ENCODE measurements around the gene SYNPR.

Gene SYNPR

DNA sequence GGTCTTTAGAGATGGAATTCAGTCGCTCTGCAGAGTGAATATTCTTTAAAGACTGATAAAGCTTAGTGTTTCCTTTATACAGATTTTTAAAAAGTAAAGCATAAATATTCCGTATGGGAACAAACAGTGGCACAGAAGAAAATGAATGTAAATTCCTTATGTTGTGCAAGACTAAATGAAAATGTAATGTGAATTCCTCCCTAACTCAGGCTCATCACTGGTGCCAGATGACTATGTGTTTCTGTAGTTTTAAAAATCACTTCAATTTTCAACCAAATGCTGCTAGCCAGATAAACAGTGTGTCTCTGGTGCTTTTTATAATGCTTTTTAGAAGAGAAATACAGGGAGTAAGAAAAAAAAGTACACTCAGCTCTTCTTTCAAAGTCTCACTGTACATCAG, 219.5 kb downstream of the SYNPR start:
- Histone ChIP-seq H4K20me1 (ENCODE audit: insufficient read depth, low read length) (no peaks in the 10 kb centered on the region), H3K36me3 (ENCODE audit: insufficient read depth, low read length) (no peaks in the 10 kb centered on the region), H3K9ac (ENCODE audit: low read depth, low read length) (no peak overlapping the region), H3K79me2 (ENCODE audit: insufficient read depth, low read length) (no peaks in the 10 kb centered on the region), H3K27me3 (ENCODE audit: insufficient read depth, low read length, poor library complexity) (no peaks in the 10 kb centered on the region), H3K27ac (ENCODE audit: low read length) (no peak overlapping the region), H2AFZ (ENCODE audit: low read depth, low read length) (no peak overlapping the region), H3K9me3 (ENCODE audit: insufficient read depth, low read length, severe bottlenecking) (no peaks in the 10 kb centered on the region), H3K4me1 (ENCODE audit: insufficient read depth, low read length) (no peaks in the 10 kb centered on the region), H3K4me3 (ENCODE audit: low read depth in 1 of 2, low read length in 2 of 2) (no peak overlapping the region), H3K4me2 (ENCODE audit: insufficient read depth, low read length) (no peak overlapping the region)
- DNase-seq (no peak), ATAC-seq (ENCODE audit: insufficient read depth, low read depth) (no peak)
- TF ChIP-seq, protein P1, sequence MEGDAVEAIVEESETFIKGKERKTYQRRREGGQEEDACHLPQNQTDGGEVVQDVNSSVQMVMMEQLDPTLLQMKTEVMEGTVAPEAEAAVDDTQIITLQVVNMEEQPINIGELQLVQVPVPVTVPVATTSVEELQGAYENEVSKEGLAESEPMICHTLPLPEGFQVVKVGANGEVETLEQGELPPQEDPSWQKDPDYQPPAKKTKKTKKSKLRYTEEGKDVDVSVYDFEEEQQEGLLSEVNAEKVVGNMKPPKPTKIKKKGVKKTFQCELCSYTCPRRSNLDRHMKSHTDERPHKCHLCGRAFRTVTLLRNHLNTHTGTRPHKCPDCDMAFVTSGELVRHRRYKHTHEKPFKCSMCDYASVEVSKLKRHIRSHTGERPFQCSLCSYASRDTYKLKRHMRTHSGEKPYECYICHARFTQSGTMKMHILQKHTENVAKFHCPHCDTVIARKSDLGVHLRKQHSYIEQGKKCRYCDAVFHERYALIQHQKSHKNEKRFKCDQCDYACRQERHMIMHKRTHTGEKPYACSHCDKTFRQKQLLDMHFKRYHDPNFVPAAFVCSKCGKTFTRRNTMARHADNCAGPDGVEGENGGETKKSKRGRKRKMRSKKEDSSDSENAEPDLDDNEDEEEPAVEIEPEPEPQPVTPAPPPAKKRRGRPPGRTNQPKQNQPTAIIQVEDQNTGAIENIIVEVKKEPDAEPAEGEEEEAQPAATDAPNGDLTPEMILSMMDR (IDR thresholded peaks at IDR 0.05; ENCODE audit: borderline replicate concordance, extremely low read depth, low read length, poor library complexity, severe bottlenecking) = no peak
- TF ChIP-seq EZH2 (IDR thresholded peaks at IDR 0.05; ENCODE audit: borderline replicate concordance, low read depth, low read length, severe bottlenecking) = no peak

DNA sequence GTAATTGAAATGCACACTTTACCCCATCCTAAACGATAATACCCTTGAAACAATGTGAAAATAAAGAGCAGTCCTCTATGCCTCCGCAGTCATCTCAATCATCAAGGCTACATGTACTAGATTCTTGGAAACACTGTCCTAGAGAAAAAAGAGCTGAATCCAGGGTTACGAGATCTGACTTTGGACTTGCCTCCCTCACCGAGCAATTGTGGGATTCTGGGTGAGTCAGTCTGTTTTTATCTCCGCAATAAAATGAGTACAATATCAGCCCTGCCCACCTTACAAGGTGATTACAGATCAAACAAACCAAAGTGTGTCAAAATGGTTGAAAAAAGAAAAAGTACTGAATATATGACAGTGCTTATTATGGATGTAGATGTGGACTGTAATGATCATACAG, 222.1 kb downstream of the SYNPR start:
- TF ChIP-seq, protein P1 (IDR thresholded peaks at IDR 0.05; ENCODE audit: borderline replicate concordance, extremely low read depth, low read length, poor library complexity, severe bottlenecking) = no peak
- no peak for TF ChIP-seq EZH2 (IDR thresholded peaks at IDR 0.05; ENCODE audit: borderline replicate concordance, low read depth, low read length, severe bottlenecking)
- Histone ChIP-seq H3K4me2 (ENCODE audit: insufficient read depth, low read length) (no peak overlapping the region), H3K9me3 (ENCODE audit: insufficient read depth, low read length, severe bottlenecking) (no peaks in the 10 kb centered on the region), H3K79me2 (ENCODE audit: insufficient read depth, low read length) (no peaks in the 10 kb centered on the region), H3K9ac (ENCODE audit: low read depth, low read length) (no peak overlapping the region), H3K27me3 (ENCODE audit: insufficient read depth, low read length, poor library complexity) (no peaks in the 10 kb centered on the region), H3K4me1 (ENCODE audit: insufficient read depth, low read length) (no peaks in the 10 kb centered on the region), H3K36me3 (ENCODE audit: insufficient read depth, low read length) (no peaks in the 10 kb centered on the region), H3K27ac (ENCODE audit: low read length) (no peak overlapping the region), H4K20me1 (ENCODE audit: insufficient read depth, low read length) (no peaks in the 10 kb centered on the region), H2AFZ (ENCODE audit: low read depth, low read length) (no peak overlapping the region), H3K4me3 (ENCODE audit: low read depth in 1 of 2, low read length in 2 of 2) (no peak overlapping the region)
- no peak for ATAC-seq (ENCODE audit: insufficient read depth, low read depth)
- DNase-seq = no peak

DNA sequence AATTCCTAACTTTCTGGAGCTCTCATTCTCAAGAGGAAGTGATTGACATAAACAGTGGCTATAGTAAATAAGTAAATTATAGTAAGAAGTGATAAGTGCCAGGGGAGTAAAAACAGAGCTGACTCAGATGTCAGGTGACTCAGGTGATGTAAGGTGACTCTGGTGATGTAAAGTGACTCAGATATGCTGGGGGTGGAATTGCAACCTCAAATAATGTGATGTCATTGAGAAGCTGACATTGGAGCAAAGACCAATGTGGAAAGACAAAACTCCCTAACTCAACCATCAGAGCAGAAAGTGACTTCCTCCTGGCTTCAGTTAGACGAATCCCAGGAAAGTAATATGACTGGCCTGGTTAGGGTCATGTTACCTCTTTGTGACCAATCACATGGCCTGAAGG, 230.2 kb downstream of the SYNPR start:
- Histone ChIP-seq H3K27ac (ENCODE audit: low read length) (no peak overlapping the region), H4K20me1 (ENCODE audit: insufficient read depth, low read length) (no peaks in the 10 kb centered on the region)

More for the DNA sequence above, 230.2 kb downstream of the SYNPR start:
- no peak overlapping the region for H3K4me2 ChIP-seq (ENCODE audit: insufficient read depth, low read length)
- H2AFZ ChIP-seq (ENCODE audit: low read depth, low read length) = no peak overlapping the region
- no peaks in the 10 kb centered on the region for H3K9me3 ChIP-seq (ENCODE audit: insufficient read depth, low read length, severe bottlenecking)
- TF ChIP-seq, protein P1 (IDR thresholded peaks at IDR 0.05; ENCODE audit: borderline replicate concordance, extremely low read depth, low read length, poor library complexity, severe bottlenecking) = no peak
- no peak for TF ChIP-seq EZH2 (IDR thresholded peaks at IDR 0.05; ENCODE audit: borderline replicate concordance, low read depth, low read length, severe bottlenecking)
- H3K79me2 ChIP-seq (ENCODE audit: insufficient read depth, low read length) = no peaks in the 10 kb centered on the region
- H3K27me3 ChIP-seq (ENCODE audit: insufficient read depth, low read length, poor library complexity) = no peaks in the 10 kb centered on the region
- ATAC-seq (ENCODE audit: insufficient read depth, low read depth) = no peak
- no peak overlapping the region for H3K4me3 ChIP-seq (ENCODE audit: low read depth in 1 of 2, low read length in 2 of 2)
- no peak for DNase-seq
- no peaks in the 10 kb centered on the region for H3K4me1 ChIP-seq (ENCODE audit: insufficient read depth, low read length)
- no peaks in the 10 kb centered on the region for H3K36me3 ChIP-seq (ENCODE audit: insufficient read depth, low read length)
- H3K9ac ChIP-seq (ENCODE audit: low read depth, low read length) = no peak overlapping the region
